Activated naive CD4-positive, alpha-beta T cell treated with Interleukin-2 at 50 U/mL for 16 hours (primary cell): ENCODE results near the gene SPAG9.
"Not testable (repeated sequence)": the region's sequence is repeated elsewhere in the genome, so short reads cannot be mapped to it uniquely, and the experiment has no call there.

Experiments
- DNase-seq: peaks from one replicate; pipeline ENCODE4 v3.0.0-alpha.2; 2020

SPAG9 gene

DNA sequence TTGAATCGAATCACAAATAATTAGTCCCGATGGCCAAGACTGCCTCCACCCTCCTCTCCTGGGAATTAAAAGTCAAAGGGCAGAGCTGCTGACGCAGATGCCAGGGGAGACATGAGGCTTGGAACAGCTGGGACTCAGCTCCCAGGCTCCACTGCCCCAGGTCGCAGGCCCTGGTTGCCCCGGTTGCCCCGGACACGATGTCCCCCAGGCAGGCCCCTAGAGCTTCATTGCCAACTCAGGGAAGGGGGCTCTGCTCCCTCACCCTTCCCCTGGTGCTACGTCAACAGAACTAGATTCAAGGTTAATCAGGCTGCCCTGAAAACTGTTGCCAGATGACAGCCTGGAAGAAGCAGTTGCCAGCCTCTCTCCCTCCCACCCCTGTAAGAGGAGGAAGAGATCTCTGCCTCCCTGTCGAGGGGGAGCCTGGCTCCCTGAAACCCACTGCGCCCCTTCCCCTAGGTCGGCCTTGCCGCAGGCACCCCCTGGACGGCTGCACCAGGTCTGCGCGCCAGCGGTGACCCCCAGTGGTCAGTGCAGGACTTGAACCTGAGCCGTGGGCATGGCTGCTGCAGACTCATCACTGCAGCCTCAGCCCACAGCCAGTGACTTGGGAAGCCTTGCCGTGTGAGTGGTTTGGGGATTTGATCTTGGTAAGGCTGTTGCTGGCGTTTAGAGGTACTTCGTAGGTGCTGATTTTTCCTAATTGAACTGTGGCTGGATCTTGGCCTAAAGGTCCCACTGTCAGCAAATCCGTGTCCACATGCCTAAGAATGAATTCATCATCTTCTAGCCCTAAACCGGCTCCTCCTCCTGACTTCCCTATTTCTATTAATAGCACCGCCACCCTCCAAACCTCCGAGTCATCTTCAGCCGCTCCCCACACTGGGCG is 170.4 kb downstream of the SPAG9 start:
- DNase-seq = peak; percentile 62

- peak; percentile 1 for DNase-seq
Measured at GRCh38 chr17:50949128-50949988, 171.3 kb downstream of the SPAG9 start.

DNA sequence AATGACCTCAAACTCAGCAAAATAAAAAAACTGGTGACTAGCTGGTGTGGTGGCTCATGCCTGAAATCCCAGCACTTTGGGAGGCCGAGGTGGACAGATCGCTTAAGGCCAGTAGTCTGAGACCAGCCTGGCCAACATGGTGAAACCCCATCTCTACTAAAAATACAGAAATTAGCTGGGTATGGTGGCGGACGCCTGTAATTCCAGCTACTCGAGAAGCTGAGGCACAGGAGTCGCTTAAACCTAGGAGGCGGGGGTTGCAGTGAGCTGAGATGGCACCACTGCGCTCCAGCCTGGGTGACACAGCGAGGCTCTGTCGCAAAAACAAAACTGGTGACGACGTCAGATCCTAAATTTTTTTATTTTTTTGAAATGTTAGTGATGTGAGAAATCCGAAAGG is 172.0 kb downstream of the SPAG9 start:
- DNase-seq = no peak

GRCh38 chr17:50947782-50948543 is 172.7 kb downstream of the SPAG9 start:
- DNase-seq = peak; percentile 0

DNA sequence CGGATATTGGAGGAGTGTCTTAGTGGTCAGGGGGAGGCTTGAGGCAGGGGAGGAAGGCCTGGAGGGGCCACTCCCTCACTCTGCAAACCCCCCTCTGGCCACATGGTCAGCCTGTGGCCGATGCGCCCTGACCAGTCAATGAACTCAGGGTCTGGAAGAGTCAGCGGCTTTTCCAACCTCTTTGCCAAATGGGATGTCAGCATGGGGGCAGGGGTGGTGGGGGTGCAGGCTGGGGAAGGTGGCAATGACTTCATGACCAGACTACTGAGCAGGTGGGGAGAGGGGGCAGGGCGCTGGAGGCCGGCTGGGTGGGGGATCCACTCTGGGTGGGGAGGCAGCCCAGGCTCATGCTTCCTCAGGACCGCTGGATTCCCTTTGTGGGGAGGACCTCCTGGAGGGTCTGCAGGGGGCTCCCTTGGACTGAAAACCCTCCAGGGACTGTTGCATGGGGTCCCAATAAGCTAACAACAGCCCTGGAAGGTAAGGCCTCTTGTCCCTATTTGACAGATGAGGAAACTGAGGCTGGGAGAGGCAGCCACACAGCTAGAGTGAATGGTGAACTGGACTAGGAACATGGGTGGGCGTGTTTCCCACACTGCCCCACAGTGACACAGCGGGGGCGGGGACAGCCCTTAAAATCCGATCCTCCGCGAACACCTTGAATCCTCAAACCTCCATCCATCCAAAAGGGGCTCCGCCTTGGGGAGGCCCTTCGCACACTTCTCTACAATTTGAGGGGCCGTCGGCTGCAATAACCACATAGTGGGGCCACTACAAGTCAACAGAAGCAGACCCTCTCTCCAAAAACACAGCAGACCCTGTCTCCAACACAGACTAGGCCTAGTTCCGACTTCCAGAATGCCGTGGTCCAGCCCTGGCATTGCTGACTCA is 173.5 kb downstream of the SPAG9 start:
- peak; percentile 0 for DNase-seq

DNA sequence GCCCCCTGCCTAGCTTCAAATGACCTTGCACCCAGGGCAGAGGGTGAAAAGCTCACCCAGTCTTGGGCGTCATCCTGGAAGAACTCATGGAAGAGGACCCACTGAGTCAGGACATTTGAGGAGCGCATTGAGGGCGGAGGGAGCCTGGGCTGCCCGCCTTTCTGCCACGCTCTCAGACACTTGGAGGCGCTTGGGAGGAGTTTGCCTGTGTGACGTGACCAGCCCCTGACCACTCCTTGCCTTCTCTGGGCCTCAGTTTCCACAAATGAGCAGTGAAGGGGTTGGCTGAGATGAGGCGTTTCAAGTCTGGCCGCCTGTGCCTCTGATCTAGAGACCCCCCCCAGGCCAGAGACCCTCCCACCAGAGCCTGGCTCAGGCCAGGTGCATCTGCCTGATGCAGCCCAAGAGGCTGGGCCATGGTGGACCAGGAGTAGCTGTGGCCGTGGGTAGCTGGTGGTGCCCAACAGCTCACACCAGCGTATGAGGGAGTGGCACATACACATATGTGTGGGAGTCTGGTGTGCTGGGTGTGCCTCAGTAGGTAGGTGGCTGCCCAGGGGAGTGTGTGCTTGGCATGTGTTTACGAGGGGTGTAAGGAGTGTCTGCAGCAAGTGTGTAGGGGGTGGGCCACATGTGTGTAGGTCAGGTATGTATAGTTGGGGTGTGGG is 174.3 kb downstream of the SPAG9 start:
- DNase-seq = peak; percentile 0

GRCh38 chr17:50945779-50946222 is 174.9 kb downstream of the SPAG9 start:
- DNase-seq = no peak

GRCh38 chr17:50944902-50945720 is 175.6 kb downstream of the SPAG9 start:
- no peak for DNase-seq

DNA sequence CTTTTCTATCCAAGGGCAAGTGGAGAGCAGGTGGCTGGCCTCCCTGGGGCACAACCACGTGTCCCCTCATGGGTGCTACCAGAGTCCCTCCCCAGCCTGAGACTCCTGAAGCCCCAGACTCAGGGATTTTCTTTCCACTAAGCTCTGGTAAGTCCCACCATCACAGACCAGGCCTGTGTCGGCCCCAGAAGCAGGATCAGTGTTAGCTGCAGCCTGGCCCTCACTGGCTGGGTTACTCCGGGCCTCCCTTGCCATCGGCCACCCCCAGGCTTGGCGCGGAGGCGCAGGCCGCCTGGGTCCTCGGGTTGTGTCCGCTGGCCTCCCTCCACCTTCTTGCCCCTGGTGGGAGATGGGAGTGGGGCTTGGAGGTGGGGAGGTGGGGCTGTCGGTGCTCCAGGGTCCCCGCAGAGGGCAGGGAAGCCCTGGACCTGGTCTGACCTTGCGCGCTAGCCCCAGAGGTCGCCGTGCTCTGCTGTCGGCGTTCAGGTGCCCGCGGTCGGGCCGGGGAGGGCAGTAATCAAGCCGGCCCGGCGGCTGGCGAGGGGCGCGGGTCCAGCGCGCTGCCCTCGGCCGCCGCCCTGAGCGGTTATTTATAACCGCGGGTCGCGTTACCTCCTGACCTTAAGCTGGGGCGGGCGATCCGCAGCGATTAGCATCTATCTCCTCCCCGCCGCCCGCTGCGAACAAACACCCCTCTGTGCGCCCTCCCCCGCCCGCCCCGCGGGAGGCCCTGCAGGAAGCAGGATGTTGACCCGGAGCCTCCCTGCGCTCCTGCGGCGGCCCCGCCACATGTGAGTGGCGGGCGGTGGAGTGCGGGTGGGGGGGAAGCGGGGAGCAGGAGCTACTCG is 176.4 kb downstream of the SPAG9 start:
- DNase-seq = peak; percentile 79

GRCh38 chr17:50943575-50943933 is 177.1 kb downstream of the SPAG9 start:
- peak; percentile 4 for DNase-seq

- not testable (repeated sequence) for DNase-seq
Measured at GRCh38 chr17:50941676-50942048, 179.0 kb downstream of the SPAG9 start.

- no peak for DNase-seq
Measured at GRCh38 chr17:50939795-50940684, 180.6 kb downstream of the SPAG9 start.

- DNase-seq = no peak
Measured at GRCh38 chr17:50939542-50939794, 181.2 kb downstream of the SPAG9 start.

- no peak for DNase-seq
Measured at GRCh38 chr17:50938821-50939541, 181.7 kb downstream of the SPAG9 start.

- DNase-seq = no peak
Measured at GRCh38 chr17:50935996-50936266, 184.7 kb downstream of the SPAG9 start.

GRCh38 chr17:50935221-50935995 is 185.3 kb downstream of the SPAG9 start:
- no peak for DNase-seq

DNA sequence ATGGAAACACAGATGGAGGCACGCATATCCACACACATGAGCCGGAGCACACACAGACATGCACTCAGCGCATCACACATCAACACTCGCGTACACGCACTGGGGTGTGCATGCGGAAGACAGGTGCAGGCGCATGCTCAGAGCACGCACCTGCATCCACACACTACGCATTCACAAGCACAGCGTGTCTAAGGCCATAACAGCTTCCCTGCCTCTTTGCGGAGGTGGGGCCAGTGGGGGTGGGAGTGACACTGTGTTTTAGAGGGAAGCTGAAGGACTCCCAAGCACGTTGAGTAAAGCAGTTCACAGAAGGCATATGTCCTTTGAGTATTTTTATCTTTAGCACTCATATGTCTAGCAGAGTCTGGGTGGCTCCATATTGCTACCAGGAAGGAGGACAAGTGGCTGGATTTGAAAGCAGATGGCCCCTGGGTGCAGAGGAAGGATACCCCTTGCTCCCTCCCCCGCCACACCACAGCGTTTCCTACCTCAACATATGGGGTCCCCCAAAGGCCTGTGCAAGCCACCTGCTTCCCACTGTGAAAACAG is 185.9 kb downstream of the SPAG9 start:
- no peak for DNase-seq
